ENCODE results near the gene COG3.

The COG3 gene

GRCh38 chr13:45511310-45512097, 46.8 kb downstream of the COG3 start:
- no peak for DNase-seq

DNA sequence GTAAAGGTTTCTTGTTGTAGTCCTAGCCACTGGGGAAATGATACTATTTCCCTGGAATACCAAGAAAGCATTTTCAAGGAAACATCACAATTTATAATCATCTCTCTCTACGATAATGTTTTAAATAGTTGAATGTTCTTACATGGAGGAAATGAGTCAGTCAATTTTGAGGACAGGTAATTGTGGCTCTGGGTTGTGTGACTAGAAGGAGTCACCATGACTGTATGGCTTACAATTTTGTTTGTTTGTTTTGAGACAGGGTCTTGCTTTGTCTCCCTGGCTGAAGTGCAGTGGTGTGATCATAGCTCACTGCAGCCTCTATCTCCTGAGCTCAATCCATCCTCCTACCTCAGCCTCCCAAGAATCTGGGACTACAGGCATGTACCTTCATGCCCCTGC, 47.4 kb downstream of the COG3 start:
- no peak for DNase-seq

DNA sequence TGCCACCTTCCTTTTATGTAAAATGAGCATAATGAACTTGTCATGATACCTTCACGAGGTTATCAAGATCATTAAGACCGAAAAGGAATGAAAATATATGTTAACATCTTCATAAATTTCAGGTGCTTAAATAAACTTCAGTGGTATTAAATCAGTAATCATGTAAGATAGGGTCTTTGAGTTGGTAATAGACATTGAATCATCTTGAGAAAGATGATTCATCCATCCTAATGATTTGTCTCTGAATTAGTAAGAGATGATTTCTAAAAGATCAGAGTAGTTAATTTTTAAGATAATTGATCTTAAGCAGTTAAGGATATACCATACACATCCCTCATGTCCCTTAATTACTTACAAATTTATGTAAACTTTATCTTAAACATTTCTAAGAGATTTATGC, 52.0 kb downstream of the COG3 start:
- DNase-seq = no peak

GRCh38 chr13:45518525-45519245, 53.9 kb downstream of the COG3 start:
- no peak for DNase-seq

- no peak for DNase-seq
Observed at GRCh38 chr13:45519493-45519892, 54.8 kb downstream of the COG3 start.

- DNase-seq = no peak
Observed at GRCh38 chr13:45521297-45521696, 56.6 kb downstream of the COG3 start.

DNA sequence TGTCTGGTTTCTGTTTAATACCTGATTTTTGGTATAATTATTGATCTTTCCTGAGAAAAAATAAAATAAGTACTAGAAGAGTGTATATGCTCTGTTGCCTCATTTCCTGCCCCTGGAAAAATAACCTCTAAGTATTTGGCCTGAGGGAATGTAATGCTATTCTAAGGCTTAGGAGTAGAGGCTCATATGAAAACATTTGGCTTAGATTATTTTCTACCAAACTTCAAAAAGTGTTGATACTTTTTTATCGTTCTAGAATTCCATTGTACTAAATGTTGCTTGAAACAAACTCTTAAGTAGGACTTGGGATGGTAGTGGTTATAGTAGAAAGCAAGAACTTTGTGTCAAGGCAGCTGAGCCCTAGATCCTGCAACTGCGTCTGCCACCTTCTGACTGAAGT, 57.8 kb downstream of the COG3 start:
- DNase-seq = no peak

DNA sequence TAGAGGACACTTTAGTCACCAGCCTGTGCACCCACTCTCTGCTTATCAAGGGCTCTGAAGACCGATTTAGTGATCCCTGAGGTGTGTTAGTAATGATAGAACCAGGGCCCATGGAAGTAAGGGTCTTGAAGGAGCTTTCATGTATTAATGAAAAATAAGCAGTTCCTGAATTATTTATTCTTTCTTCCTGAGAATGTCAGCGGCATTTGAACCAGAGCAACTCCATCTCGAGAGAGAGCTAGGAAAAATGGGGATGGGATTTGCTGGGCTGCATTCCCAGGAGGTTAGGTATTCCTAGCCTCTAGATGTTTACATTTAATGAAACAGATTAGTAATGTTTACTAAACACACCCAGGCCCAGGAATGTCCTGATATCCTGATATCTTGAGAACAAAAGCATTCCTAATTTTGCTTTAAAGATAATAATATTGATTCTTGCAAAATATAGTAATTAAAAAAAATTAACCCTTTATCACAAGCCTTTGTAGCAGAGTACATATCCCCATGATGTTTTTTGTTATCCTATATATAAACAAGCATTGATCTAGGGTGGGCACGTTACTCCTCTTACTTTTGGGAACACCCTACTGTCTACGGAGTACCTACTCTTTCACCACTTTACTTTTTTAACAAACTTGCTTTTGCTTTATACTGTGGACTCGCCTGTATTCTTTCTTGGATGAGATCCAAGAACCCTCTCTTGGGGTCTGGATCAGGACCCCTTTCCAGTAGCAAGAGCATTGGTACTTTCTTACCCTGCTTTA, 63.1 kb downstream of the COG3 start:
- no peak for DNase-seq

DNA sequence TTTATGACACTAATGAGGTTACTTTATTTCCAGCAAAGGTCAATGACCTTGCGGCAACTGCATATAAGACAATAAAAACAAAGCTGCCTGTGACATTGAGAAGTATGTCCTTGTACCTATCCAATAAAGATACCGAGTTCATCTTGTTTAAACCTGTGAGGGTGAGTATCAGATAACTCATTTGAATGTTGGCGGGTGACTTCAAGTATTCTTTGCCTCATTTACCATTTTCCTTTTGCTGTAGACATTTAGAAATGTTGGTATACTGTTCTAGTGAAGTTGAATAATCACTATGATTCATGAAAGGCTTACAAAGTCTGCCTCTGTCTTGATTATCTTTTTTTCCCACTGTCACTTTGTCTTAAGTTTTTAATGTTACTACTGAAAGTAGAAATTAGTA, 65.0 kb downstream of the COG3 start:
- no peak for DNase-seq

DNA sequence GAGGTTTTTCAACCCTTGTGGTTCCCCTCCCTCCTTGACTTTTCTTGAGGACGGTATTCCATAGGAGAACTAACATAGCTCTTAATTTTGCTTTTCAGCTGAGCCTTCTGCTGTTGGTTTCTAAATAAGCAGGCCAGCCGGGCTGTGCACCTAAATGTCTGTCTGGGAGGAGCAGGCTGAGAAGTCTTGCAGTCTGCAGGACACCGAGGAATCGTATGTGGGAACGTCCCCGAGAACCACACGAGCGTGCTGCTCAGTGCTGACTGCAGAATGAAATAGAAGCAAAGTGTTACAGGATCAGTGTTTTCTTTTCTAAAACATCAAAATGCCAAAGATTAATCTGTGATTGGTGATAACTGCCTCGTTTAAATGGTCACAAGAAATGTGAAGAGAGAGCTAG, 69.9 kb downstream of the COG3 start:
- DNase-seq = no peak

DNA sequence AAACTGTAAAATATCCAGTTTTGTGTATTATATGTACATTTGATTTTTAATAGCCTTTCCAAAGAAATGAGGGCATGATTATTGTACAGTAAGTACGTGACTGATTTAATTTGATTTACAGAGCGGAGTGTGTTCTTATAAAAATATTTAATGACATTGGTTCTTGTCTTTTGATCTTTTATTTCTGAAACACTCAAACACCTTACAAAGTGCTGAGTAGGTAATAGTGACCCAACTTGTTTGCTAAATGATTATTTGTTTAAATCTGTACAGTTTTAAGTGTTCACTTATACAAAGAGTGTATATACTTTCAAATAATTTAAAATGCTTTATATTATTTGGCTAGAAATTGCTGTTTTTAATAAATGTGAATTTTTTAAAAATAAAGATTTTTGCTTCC, 71.5 kb downstream of the COG3 start:
- DNase-seq = no peak

GRCh38 chr13:45537516-45537915, 72.8 kb downstream of the COG3 start:
- DNase-seq = no peak

DNA sequence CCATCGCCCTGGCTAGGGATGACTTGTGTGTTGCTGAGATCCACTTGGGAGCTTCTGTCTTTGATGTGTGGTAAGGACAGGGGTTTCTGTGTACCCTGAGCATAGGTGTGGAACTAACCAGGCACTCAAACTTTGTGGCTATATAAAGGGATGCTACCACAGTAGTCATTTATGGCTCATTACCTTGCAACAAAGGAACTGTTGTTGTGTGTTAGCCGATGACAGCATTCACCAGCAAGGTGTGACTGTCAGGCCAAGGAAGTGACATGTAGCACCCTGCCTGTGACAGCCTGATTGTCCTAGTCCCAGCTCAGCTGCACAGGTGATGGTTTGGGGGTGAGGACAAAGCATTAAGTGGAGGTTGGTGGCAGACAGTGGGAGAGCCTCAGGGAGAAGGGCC, 73.6 kb downstream of the COG3 start:
- no peak for DNase-seq

DNA sequence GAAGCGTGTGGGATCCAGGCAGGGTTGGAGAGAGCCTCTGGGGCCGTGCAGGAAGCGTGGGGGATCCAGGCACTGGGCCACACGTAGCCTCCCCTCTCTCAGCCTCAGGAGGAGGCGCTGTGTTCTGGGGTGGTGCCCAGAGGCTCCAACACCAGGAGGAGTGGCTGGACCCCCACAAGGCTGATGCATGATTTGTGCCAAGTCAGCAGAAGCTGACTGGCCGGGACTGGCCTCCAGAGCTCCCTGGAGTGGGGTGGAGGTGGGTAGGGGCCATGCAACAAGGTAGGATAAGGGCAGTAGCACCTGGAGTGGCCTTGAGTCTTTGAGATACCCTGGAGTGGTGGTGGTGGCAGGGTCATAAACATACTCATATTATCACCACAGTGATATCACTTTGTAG, 75.5 kb downstream of the COG3 start:
- no peak for DNase-seq

DNA sequence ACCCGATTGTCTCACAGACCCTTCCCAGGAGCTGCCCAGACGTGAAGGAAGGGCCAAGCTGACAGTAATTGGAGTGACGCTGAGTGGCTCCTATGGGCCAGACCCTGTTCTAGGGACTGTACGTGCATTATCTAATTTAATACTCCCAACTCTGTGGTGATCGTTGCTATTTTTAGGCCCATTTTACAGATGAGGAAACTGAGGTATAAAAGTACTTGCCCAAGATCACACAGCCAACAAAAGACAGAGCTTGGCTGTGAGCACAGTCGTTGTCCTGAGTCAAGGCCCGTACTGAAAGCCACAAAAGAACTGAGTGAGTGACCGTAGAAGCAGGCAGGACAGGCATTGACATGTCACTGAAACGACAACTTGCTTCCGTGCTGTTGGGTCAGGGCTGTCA, 76.1 kb downstream of the COG3 start:
- no peak for DNase-seq

DNA sequence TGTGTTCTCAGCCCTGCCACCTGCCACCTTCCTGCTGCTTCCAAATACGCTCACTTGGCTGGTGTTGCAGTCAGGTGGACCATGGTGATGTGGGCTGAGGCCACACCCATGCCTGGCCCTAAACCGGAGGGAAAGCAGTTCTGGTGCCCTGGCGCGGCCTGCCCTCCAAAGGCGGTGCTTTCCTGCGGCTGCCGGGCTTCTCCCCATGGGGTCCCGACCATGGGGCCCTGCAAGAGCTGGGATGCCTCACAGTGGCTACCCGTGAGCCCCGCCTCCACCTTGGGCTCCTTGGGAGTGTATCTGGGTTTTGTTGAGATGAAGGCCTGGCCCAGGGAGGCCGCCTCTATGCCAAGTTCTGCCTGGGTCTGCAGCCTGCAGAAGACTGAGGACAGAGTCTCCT, 77.1 kb downstream of the COG3 start:
- no peak for DNase-seq

DNA sequence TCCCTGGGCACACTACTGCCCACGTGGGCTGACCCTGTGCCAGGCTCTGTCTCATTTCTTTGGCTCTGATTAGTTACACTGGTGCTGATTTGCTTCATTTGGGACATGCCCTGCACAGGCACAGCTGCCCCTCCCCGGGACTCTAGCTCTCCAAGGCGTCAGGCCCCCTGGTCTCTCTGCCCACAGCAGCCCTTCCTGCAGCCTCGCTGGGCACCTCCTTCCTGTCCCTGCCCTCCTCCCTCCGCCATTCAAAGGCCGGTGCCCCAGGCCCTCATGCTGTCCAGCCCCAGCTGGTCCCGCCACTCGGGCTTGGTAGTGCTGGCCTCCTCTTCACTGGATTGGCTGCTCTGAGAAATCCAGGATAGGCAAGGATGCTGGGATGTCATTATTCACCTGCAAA, 77.7 kb downstream of the COG3 start:
- DNase-seq = no peak

- DNase-seq = no peak
Observed at GRCh38 chr13:45542878-45543277, 78.1 kb downstream of the COG3 start.

DNA sequence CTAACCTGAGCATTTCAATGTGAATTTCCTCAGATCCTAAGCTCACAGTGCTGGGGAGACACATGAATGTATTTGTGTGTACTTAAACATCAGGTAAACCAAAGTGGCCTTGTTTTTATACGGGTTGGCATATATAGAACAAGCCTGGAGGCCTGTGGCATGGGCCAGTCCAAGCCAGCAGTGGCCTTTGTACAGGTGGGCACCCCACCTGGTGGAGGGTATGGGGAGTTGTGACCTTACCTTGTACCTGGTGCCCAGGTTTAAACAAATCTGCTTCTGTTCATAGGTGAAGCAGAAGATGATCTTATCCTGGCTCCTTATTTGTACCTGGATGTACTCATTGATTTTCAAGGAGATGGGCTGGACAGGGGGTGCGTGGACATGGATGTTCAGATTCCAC, 79.8 kb downstream of the COG3 start:
- DNase-seq = no peak

DNA sequence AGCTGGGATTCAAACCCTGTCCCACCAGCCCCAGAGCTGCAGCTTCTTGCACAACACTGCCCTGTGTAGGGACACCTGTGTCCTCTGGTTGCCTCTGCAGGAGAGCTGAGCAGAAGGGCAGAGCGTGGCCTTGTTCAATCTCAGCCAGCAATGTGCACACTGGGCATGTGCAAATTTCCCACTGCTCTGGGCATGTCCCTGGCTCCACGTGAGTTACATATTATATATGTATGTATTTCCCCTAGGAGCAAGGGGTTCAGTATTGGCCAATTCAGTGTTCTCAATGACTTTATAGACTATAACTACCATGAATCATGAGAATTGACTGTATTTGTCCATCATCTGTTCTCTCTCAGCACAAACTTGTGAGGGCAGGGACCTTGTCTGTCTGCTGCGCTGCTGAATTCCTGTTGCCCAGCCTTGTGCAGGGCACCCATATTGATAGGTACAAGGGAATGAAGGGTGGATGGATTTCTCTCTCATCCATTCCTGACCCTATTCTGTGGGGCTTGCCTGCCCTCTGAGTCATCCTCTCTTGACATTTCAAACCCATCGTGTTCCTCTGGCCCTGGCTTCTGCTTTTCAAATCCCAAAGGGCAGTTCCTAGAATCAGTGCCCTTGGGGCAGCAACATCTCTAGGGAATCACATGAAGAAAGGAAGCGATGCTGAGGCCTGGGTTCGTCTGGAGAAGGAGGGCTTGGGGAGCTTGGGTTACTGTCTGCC, 81.1 kb downstream of the COG3 start:
- DNase-seq = no peak

- DNase-seq = no peak
Observed at GRCh38 chr13:45546410-45546765, 81.6 kb downstream of the COG3 start.

DNA sequence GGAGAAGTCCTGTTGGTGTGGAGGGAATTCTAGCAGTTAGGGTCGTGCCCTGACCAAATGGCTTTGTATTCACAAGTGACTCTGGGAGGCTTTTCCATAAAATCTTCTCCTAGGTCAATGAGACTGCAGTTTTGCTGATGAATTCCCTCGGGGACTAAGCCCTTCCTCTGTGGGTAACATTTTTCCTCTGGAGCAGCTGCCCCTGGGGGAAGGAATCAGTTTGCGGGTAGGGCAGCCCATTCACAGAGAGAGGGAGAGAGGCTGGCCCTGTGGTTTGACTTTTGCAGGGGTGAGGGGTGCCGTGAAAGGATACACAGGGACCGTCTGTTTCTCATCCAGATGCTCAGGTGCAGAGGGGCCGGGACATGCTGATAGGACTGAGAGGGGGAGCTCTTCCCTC, 83.5 kb downstream of the COG3 start:
- DNase-seq = no peak

DNA sequence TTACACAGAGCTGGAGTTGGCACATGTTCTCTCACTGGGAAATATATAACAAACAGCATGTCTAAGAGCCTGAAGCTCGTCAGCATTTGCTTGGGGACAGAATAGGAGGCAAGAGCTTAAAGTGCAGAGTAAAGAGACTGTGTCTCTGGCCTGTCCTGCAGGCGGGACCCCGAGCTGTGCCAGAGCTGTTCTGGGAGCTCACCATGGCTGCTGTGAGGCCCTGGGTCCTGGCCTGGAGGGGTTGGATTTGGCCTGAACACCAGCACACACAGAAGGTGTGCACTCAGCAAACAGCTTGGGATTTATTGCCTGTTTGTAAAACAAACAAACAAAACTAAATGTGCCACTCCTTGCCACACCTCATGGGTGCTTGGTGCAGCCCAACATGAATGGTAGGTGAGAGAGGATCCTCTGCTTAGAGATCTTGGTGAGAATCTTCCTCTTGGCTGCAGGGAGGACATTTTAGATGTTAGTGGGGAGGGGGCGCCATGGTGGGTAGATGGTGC, 89.9 kb downstream of the COG3 start:
- DNase-seq = no peak
